ENCODE measurements around the gene PAPLN. TPM values are rescaled to one million over a fixed set of nuclear protein-coding genes. Genes with fewer than 3 reads are reported as not detected.

The PAPLN gene
- total RNA-seq, 1 donor from 2014 or later, result 20.2 TPM

DNA sequence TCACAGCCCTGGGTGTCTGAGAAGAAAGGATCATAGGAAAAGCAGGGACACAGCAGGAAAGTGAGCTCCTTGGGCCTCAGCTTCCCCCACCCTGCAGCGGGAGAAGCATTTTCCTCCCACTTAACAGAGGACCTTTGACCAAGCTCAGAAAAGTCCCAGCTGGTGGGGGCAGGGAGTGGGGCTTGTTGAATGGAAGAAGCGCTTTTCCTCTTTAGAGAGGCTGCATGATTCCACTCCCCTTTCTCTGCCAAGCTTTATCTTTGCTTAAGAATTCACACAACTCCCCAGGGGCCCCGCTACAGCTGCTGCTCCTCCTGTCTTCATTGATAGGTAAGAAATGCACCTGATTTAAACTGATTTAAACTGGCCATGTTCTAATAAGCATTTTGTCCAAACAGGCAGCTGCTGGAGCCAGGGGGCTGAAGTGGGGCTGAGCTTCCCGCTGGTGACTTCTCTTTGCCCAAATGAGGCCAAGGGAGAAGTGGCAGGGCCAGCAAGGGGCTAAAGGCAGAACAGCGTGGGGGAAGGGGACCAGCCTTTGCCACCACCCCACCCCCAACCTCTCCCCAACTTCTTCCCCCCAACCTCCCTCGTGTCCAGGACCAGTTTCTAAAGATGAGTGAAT lies 1.7 kb upstream of the PAPLN start:
- Histone ChIP-seq H3K4me3 (no peak overlapping the region), H3K27me3 (peaks cover 14% of the 10 kb centered on the region), H3K9me3 (no peaks in the 10 kb centered on the region), H3K36me3 (no peaks in the 10 kb centered on the region), H3K4me1 (peaks cover 46% of the 10 kb centered on the region), H3K27ac (no peak overlapping the region)
- DNase-seq (no peak), ATAC-seq (no peak)
- intact Hi-C loops (cut with DNase I), result no loop called here
- TF ChIP-seq CTCF (IDR thresholded peaks at IDR 0.05), result no peak

DNA sequence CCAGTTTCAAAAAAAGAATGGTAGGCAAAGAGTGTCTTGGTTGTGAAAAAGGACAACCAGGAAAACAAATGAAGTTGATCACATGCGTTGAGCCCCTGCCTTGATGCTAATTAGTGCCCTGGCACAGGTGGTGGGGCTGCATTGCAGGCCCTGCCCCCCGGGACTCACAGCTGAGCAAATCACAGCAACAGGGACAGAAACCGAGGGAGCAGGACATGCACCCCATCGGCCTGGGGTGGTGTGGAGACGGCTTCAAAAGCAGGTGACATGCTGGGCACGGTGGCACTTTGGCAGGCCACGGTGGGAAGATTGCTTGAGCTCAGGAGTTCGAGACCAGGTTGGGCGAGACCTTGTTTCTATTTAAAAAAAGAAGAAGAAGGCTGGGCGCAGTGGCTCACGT lies 1.1 kb upstream of the PAPLN start:
- DNase-seq (no peak), ATAC-seq (no peak)
- no peak overlapping the region for H3K27ac ChIP-seq
- H3K9me3 ChIP-seq, result no peaks in the 10 kb centered on the region
- peaks cover 14% of the 10 kb centered on the region for H3K27me3 ChIP-seq
- no peak for TF ChIP-seq CTCF (IDR thresholded peaks at IDR 0.05)
- H3K4me1 ChIP-seq, result peaks cover 49% of the 10 kb centered on the region
- no peaks in the 10 kb centered on the region for H3K36me3 ChIP-seq
- intact Hi-C loops (cut with DNase I), result no loop called here
- no peak overlapping the region for H3K4me3 ChIP-seq

DNA sequence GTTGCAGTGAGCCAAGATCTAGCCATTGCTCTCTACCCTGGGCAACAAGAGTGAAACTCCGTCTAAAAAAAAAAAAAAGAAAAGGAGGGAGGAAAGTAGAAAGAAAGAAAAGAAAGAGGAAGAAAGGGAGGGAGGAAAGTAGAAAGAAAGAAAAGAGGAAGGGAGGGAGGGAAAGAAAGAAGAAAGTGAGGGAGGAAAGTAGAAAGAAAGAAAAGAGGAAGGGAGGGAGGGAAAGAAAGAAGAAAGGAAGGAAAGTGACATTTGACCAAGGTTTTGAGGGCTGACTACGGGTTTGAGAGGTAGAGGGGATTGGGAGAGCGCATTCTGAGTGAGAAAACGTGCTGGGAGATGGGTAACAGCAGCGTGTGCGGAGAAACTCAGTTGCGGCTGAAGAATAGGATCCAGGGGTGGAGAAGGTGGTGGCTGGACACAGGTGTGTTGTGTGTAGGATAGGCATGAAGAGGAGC lies 521 bp upstream of the PAPLN start:
- Histone ChIP-seq H3K4me1 (peaks cover 55% of the 10 kb centered on the region), H3K9me3 (no peaks in the 10 kb centered on the region), H3K27me3 (peaks cover 14% of the 10 kb centered on the region), H3K27ac (no peak overlapping the region), H3K4me3 (peak overlapping the region; percentile 56), H3K36me3 (no peaks in the 10 kb centered on the region)
- no peak for TF ChIP-seq CTCF (IDR thresholded peaks at IDR 0.05)
- ATAC-seq (no peak), DNase-seq (no peak)
- intact Hi-C loops (cut with DNase I), result no loop called here

- Histone ChIP-seq H3K27ac (no peak overlapping the region), H3K36me3 (no peaks in the 10 kb centered on the region), H3K27me3 (peaks cover 14% of the 10 kb centered on the region), H3K9me3 (no peaks in the 10 kb centered on the region), H3K4me3 (peak overlapping the region; percentile 56), H3K4me1 (peaks cover 53% of the 10 kb centered on the region)
- ATAC-seq (peak; percentile 33), DNase-seq (no peak)
- TF ChIP-seq CTCF (IDR thresholded peaks at IDR 0.05), result no peak
- intact Hi-C loops (cut with DNase I), result no loop called here
Measured at GRCh38 chr14:73237786-73238423, 599 bp downstream of the PAPLN start.

GRCh38 chr14:73238424-73238852 lies 1.1 kb downstream of the PAPLN start:
- H3K4me1 ChIP-seq, result peaks cover 53% of the 10 kb centered on the region
- no peaks in the 10 kb centered on the region for H3K36me3 ChIP-seq
- DNase-seq (no peak), ATAC-seq (no peak)
- peaks cover 14% of the 10 kb centered on the region for H3K27me3 ChIP-seq
- no peak for TF ChIP-seq CTCF (IDR thresholded peaks at IDR 0.05)
- H3K4me3 ChIP-seq, result peak overlapping the region; percentile 56
- H3K9me3 ChIP-seq, result no peaks in the 10 kb centered on the region
- no peak overlapping the region for H3K27ac ChIP-seq
- intact Hi-C loops (cut with DNase I), result no loop called here
